ENCODE results near the gene PWWP2B.

PWWP2B gene

GRCh38 chr10:132383751-132384196 is 13.2 kb upstream of the PWWP2B start:
- H3K4me2 ChIP-seq (ENCODE audit: low read length), result no peak overlapping the region

GRCh38 chr10:132384618-132385388 is 12.2 kb upstream of the PWWP2B start:
- H3K36me3 ChIP-seq (ENCODE audit: insufficient read depth, low read length), result no peaks in the 10 kb centered on the region
- H3K4me3 ChIP-seq (ENCODE audit: low read depth, low read length, poor library complexity, severe bottlenecking), result no peak overlapping the region
- no peak overlapping the region for H3K4me2 ChIP-seq (ENCODE audit: low read length)
- no peak overlapping the region for H2AFZ ChIP-seq (ENCODE audit: low read length)
- H3K4me1 ChIP-seq (ENCODE audit: insufficient read depth, low read length, severe bottlenecking), result no peaks in the 10 kb centered on the region
- H3K9ac ChIP-seq (ENCODE audit: low read length), result no peak overlapping the region
- H4K20me1 ChIP-seq (ENCODE audit: insufficient read depth, low read length), result no peaks in the 10 kb centered on the region
- H3F3A ChIP-seq (ENCODE audit: insufficient read depth, low read length), result no peaks in the 10 kb centered on the region
- no peaks in the 10 kb centered on the region for H3K9me2 ChIP-seq (ENCODE audit: low read depth, low read length)
- no peaks in the 10 kb centered on the region for H3K79me2 ChIP-seq (ENCODE audit: insufficient read depth, low read length)
- 0 out of 2 replicates have a peak, but pooled peaks cover 4% of the 10 kb centered on the region for H3K27me3 ChIP-seq (ENCODE audit: insufficient read depth, low read length)
- TF ChIP-seq CTCF (IDR thresholded peaks at IDR 0.05; ENCODE audit: low read length), result no peak
- no peak for TF ChIP-seq EZH2 (IDR thresholded peaks at IDR 0.05; ENCODE audit: borderline replicate concordance, low read length)
- H3K27ac ChIP-seq (ENCODE audit: low read depth, low read length, poor library complexity, severe bottlenecking), result no peak overlapping the region
- no peaks in the 10 kb centered on the region for H3K9me3 ChIP-seq (ENCODE audit: low read length)

More at GRCh38 chr10:132383751-132384196, 13.2 kb upstream of the PWWP2B start:
- Histone ChIP-seq H3K79me2 (ENCODE audit: insufficient read depth, low read length) (no peaks in the 10 kb centered on the region), H3K9ac (ENCODE audit: low read length) (no peak overlapping the region), H3K4me1 (ENCODE audit: insufficient read depth, low read length, severe bottlenecking) (no peaks in the 10 kb centered on the region), H2AFZ (ENCODE audit: low read length) (no peak overlapping the region), H3F3A (ENCODE audit: insufficient read depth, low read length) (no peaks in the 10 kb centered on the region), H3K27me3 (ENCODE audit: insufficient read depth, low read length) (0 out of 2 replicates have a peak, but pooled peaks cover 4% of the 10 kb centered on the region), H3K9me2 (ENCODE audit: low read depth, low read length) (no peaks in the 10 kb centered on the region), H4K20me1 (ENCODE audit: insufficient read depth, low read length) (no peaks in the 10 kb centered on the region), H3K27ac (ENCODE audit: low read depth, low read length, poor library complexity, severe bottlenecking) (no peak overlapping the region), H3K9me3 (ENCODE audit: low read length) (no peaks in the 10 kb centered on the region), H3K36me3 (ENCODE audit: insufficient read depth, low read length) (no peaks in the 10 kb centered on the region), H3K4me3 (ENCODE audit: low read depth, low read length, poor library complexity, severe bottlenecking) (no peak overlapping the region)
- TF ChIP-seq CTCF (IDR thresholded peaks at IDR 0.05; ENCODE audit: low read length) (no peak), EZH2 (IDR thresholded peaks at IDR 0.05; ENCODE audit: borderline replicate concordance, low read length) (no peak)

GRCh38 chr10:132385389-132385667 is 11.7 kb upstream of the PWWP2B start:
- no peaks in the 10 kb centered on the region for H3K79me2 ChIP-seq (ENCODE audit: insufficient read depth, low read length)
- no peaks in the 10 kb centered on the region for H3K4me1 ChIP-seq (ENCODE audit: insufficient read depth, low read length, severe bottlenecking)
- no peak overlapping the region for H3K9ac ChIP-seq (ENCODE audit: low read length)
- TF ChIP-seq EZH2 (IDR thresholded peaks at IDR 0.05; ENCODE audit: borderline replicate concordance, low read length) (no peak), CTCF (IDR thresholded peaks at IDR 0.05; ENCODE audit: low read length) (no peak)
- no peak overlapping the region for H2AFZ ChIP-seq (ENCODE audit: low read length)
- H3F3A ChIP-seq (ENCODE audit: insufficient read depth, low read length), result no peaks in the 10 kb centered on the region
- no peak overlapping the region for H3K4me2 ChIP-seq (ENCODE audit: low read length)
- no peak overlapping the region for H3K4me3 ChIP-seq (ENCODE audit: low read depth, low read length, poor library complexity, severe bottlenecking)
- no peak overlapping the region for H3K27ac ChIP-seq (ENCODE audit: low read depth, low read length, poor library complexity, severe bottlenecking)
- no peaks in the 10 kb centered on the region for H4K20me1 ChIP-seq (ENCODE audit: insufficient read depth, low read length)
- H3K9me3 ChIP-seq (ENCODE audit: low read length), result no peaks in the 10 kb centered on the region
- H3K27me3 ChIP-seq (ENCODE audit: insufficient read depth, low read length), result 0 out of 2 replicates have a peak, but pooled peaks cover 4% of the 10 kb centered on the region
- no peaks in the 10 kb centered on the region for H3K36me3 ChIP-seq (ENCODE audit: insufficient read depth, low read length)
- H3K9me2 ChIP-seq (ENCODE audit: low read depth, low read length), result no peaks in the 10 kb centered on the region

Data from OCI-LY1 (cell line).